B cell (primary cell): ENCODE measurements around the gene DEFB123. TPM values are rescaled to one million over a fixed set of nuclear protein-coding genes. Genes with fewer than 3 reads are reported as not detected.

Experiments
- ATAC-seq: fragments of 200-7000 bp; cut with Tn5 transposase; one replicate; pipeline ENCODE4 v1.10.0; 2021; ENCODE audit warnings: low read depth, mild to moderate bottlenecking, moderate number of reproducible peaks, moderate library complexity
- CTCF ChIA-PET: fragments of 350-600 bp; sonication (Branson Sonifier 250); formaldehyde crosslinking; loops from one replicate; lab custom pipeline; 2021; ENCODE audit warnings: antibody characterized with exemption, inconsistent platforms; lab: Charles Lee
- POLR2A ChIA-PET: fragments of 350-600 bp; sonication (Branson Sonifier 250); formaldehyde crosslinking; loops from one replicate; lab custom pipeline; 2021; ENCODE audit warnings: antibody characterized with exemption; lab: Charles Lee
- DNase-seq: peaks from one replicate; pipeline ENCODE4 v3.0.0; 2013
- H2AFZ ChIP-seq: 2 replicates; pipeline ENCODE4 v1.6.1; 2012; ENCODE audit warnings: mild to moderate bottlenecking, low read depth, low read length; ENCODE audit not compliant: insufficient read depth, poor library complexity, severe bottlenecking
- H3K27ac ChIP-seq, 2 donors: 1 replicate in 1 of 2; 2 replicates in 1 of 2; pipeline ENCODE4 v1.5.1; 2012 to 2013; ENCODE audit warnings: low read length in 2 of 2, mild to moderate bottlenecking in 2 of 2, moderate library complexity in 1 of 2
- H3K27me3 ChIP-seq, 4 experiments: fragments of 200-600 bp in 1 of 4; sonication (generic) in 1 of 4; replicated peaks in 1 of 4; 1 replicate in 2 of 4; 2 replicates in 2 of 4; pipeline versions ENCODE4 v1.6.1 to v1.7.0; 2013 to 2016; ENCODE audit warnings: low read length in 3 of 4, mild to moderate bottlenecking in 2 of 4, mixed read lengths in 1 of 4, moderate library complexity in 1 of 4; ENCODE audit not compliant: insufficient read depth in 4 of 4, control insufficient read depth in 3 of 4; ENCODE audit errors: control extremely low read depth in 1 of 4
- H3K36me3 ChIP-seq, 2 experiments: replicated peaks in 1 of 2; 1 replicate in 1 of 2; 2 replicates in 1 of 2; pipeline versions ENCODE4 v1.6.1 to v1.7.1; 2013; ENCODE audit warnings: low read length in 1 of 2; ENCODE audit not compliant: insufficient read depth in 2 of 2, control insufficient read depth in 1 of 2; ENCODE audit errors: control extremely low read depth in 1 of 2, extremely low read depth in 1 of 2
- H3K4me1 ChIP-seq, 2 donors: fragments of 200-600 bp in 1 of 2; sonication (generic) in 1 of 2; 1 replicate in 1 of 2; 2 replicates in 1 of 2; pipeline versions ENCODE4 v1.5.1 to v1.6.1; 2013 to 2017; ENCODE audit warnings: low read length in 2 of 2; ENCODE audit not compliant: control insufficient read depth in 2 of 2, insufficient read depth in 2 of 2
- H3K4me2 ChIP-seq: replicated peaks from 2 replicates; pipeline ENCODE3; 2012; ENCODE audit warnings: mild to moderate bottlenecking, low read depth, low read length; ENCODE audit not compliant: poor library complexity, severe bottlenecking
- H3K4me3 ChIP-seq, 5 experiments: fragments of 200-600 bp in 1 of 5; sonication (generic) in 1 of 5; 1 replicate in 3 of 5; 2 replicates in 2 of 5; pipeline versions ENCODE4 v1.5.1 to v1.7.0; 2011 to 2016; ENCODE audit warnings: low read length in 4 of 5, mild to moderate bottlenecking in 4 of 5, low read depth in 2 of 5, control low read depth in 1 of 5, moderate library complexity in 1 of 5; ENCODE audit not compliant: insufficient read depth in 1 of 5; ENCODE audit errors: control extremely low read depth in 1 of 5, extremely low read depth in 1 of 5
- H3K79me2 ChIP-seq: fragments of 200-600 bp; sonication (generic); one replicate; pipeline ENCODE4 v1.6.0; 2016; ENCODE audit warnings: low read length; ENCODE audit not compliant: control insufficient read depth, insufficient read depth
- H3K9ac ChIP-seq: fragments of 200-600 bp; sonication (generic); 2 replicates; pipeline ENCODE4 v1.6.1; 2017; ENCODE audit warnings: mild to moderate bottlenecking, low read length, moderate library complexity
- H3K9me3 ChIP-seq, 3 donors: one replicate each; pipeline versions ENCODE4 v1.6.1 to v1.7.1; 2013; ENCODE audit warnings: low read length in 2 of 3; ENCODE audit not compliant: control insufficient read depth in 2 of 3, insufficient read depth in 1 of 3; ENCODE audit errors: control extremely low read depth in 1 of 3
- H4K20me1 ChIP-seq: 2 replicates; pipeline ENCODE4 v1.6.0; 2012; ENCODE audit warnings: mild to moderate bottlenecking, low read length; ENCODE audit not compliant: insufficient read depth, control insufficient read depth, poor library complexity, severe bottlenecking
- H3K27ac Mint-ChIP-seq: one replicate; pipeline ENCODE4 v1.8.0; 2021; ENCODE audit warnings: mixed read lengths
- H3K27me3 Mint-ChIP-seq: one replicate; pipeline ENCODE4 v1.8.0; 2021; ENCODE audit warnings: mixed read lengths
- H3K4me1 Mint-ChIP-seq: one replicate; pipeline ENCODE4 v1.8.0; 2021; ENCODE audit warnings: mixed read lengths
- H3K4me3 Mint-ChIP-seq: one replicate; pipeline ENCODE4 v1.8.0; 2021; ENCODE audit warnings: mixed read lengths
- H3K9me3 Mint-ChIP-seq: one replicate; pipeline ENCODE4 v1.8.0; 2022; ENCODE audit warnings: mixed read lengths; ENCODE audit not compliant: insufficient read depth
- CTCF ChIP-seq: fragments of 200-600 bp; IDR thresholded peaks from one replicate; pipeline ENCODE4 v1.8.0; 2022; ENCODE audit warnings: antibody characterized with exemption, mild to moderate bottlenecking
- EZH2 ChIP-seq: IDR thresholded peaks from 2 replicates; pipeline ENCODE4 v1.6.1; 2012; ENCODE audit warnings: borderline replicate concordance, low read depth, mild to moderate bottlenecking, moderate library complexity, low read length; ENCODE audit not compliant: insufficient read depth, poor library complexity, severe bottlenecking
- WGBS: methylation state at CpG from one replicate; pipeline ENCODE4 v1.1.5; 2013; ENCODE audit warnings: missing lambda C conversion rate; ENCODE audit not compliant: insufficient coverage; 5-methylcytosine and 5-hydroxymethylcytosine counted together
- intact Hi-C: fragments of 100-400 bp; cut with micrococcal nuclease; formaldehyde crosslinking; loops from one replicate; pipeline ENCODE4 v1.10.0; 2022
- polyA plus RNA-seq: library from polyadenylated mRNA; depleted of rRNA; stranded (reverse); fragments of >200 nt; gene quantifications from 2 replicates; pipeline ENCODE4 v1.2.3, GENCODE V29; 2012
- total RNA-seq, 2 donors: library from RNA; stranded (reverse); fragments of 120-200 nt in 1 of 2; gene quantifications; 1 replicate in 1 of 2; 2 replicates in 1 of 2; pipeline versions ENCODE4 v1.2.3 to v1.2.4, GENCODE V29; 2013 to 2022

The DEFB123 gene
- total and polyA plus RNA-seq, 2 donors (not counting 1 experiment from before 2014, with no cell fraction given): not detected

- H3K9me3 ChIP-seq: peaks cover 0 to 6% (median 0%) of the 10 kb centered on the region in 3 donors
- no peak overlapping the region for H3K27ac Mint-ChIP-seq
- H3K36me3 ChIP-seq: no peaks in the 10 kb centered on the region
- CTCF ChIA-PET: interaction anchor here (1.0 to 2.9 kb wide), 2 partner anchors 10 to 52 kb away, joined by 4 to 6 read pairs; no protein-coding TSS in a partner anchor
- no peak overlapping the region for H3K4me2 ChIP-seq
- intact Hi-C loops: no loop called here
- 100% methylated on average over 1 of the region's 8 CpGs for WGBS
- no peaks in the 10 kb centered on the region for H4K20me1 ChIP-seq
- no peaks in the 10 kb centered on the region for H3K4me1 Mint-ChIP-seq
- no peak overlapping the region for H3K27ac ChIP-seq
- no peak overlapping the region for H3K4me3 ChIP-seq
- H2AFZ ChIP-seq: no peak overlapping the region
- H3K9me3 Mint-ChIP-seq: no peaks in the 10 kb centered on the region
- H3K79me2 ChIP-seq: no peaks in the 10 kb centered on the region
- no peak for DNase-seq
- TF ChIP-seq EZH2: no peak
- TF ChIP-seq CTCF: no peak
- no peak for ATAC-seq
- peaks cover 0 to 2% (median 0%) of the 10 kb centered on the region in 4 experiments for H3K27me3 ChIP-seq
- peaks cover 34% of the 10 kb centered on the region for H3K27me3 Mint-ChIP-seq
- POLR2A ChIA-PET: no interaction called here
- no peaks in the 10 kb centered on the region for H3K4me1 ChIP-seq
- no peak overlapping the region for H3K4me3 Mint-ChIP-seq
- no peak overlapping the region for H3K9ac ChIP-seq
Measured at GRCh38 chr20:31449511-31450414, 9.3 kb downstream of the DEFB123 start.

- TF ChIP-seq EZH2: no peak
- TF ChIP-seq CTCF: no peak
- Histone ChIP-seq H2AFZ (no peak overlapping the region), H3K36me3 (no peaks in the 10 kb centered on the region), H3K79me2 (no peaks in the 10 kb centered on the region), H3K4me1 (no peaks in the 10 kb centered on the region), H4K20me1 (no peaks in the 10 kb centered on the region), H3K9ac (no peak overlapping the region), H3K27ac (no peak overlapping the region), H3K4me2 (no peak overlapping the region), H3K9me3 (peaks cover 0 to 6% (median 0%) of the 10 kb centered on the region in 3 donors), H3K4me3 (no peak overlapping the region), H3K27me3 (peaks cover 0 to 2% (median 0%) of the 10 kb centered on the region in 4 experiments)
- H3K4me1 Mint-ChIP-seq: no peaks in the 10 kb centered on the region
- H3K27ac Mint-ChIP-seq: no peak overlapping the region
- ATAC-seq: no peak
- ChIA-PET CTCF (no interaction called here), POLR2A (no interaction called here)
- WGBS: 89% methylated on average over 2 of the region's 2 CpGs
- no peak overlapping the region for H3K4me3 Mint-ChIP-seq
- peaks cover 23% of the 10 kb centered on the region for H3K27me3 Mint-ChIP-seq
- H3K9me3 Mint-ChIP-seq: no peaks in the 10 kb centered on the region
- DNase-seq: no peak
- intact Hi-C loops: no loop called here
Measured at GRCh38 chr20:31452575-31452974, 12.1 kb downstream of the DEFB123 start.
